Neural crest cell (in vitro differentiated cells): Measurements from ENCODE around the gene KNCN. TPM values are rescaled to one million over a fixed set of nuclear protein-coding genes. Genes with fewer than 3 reads are reported as not detected.

Experiments
- DNase-seq: peaks from one replicate; pipeline ENCODE4 v3.0.0; 2021; ENCODE audit warnings: low read depth, mixed read lengths, low spot score
- H3K27ac Mint-ChIP-seq: one replicate; pipeline ENCODE4 v1.8.0; 2021; ENCODE audit warnings: mild to moderate bottlenecking, mixed read lengths; ENCODE audit not compliant: unreplicated experiment
- H3K27me3 Mint-ChIP-seq: 2 replicates; pipeline ENCODE4 v1.8.0; 2021; ENCODE audit warnings: low read depth, mild to moderate bottlenecking, mixed read lengths
- H3K36me3 Mint-ChIP-seq: 2 replicates; pipeline ENCODE4 v1.8.0; 2021; ENCODE audit warnings: low read depth, mild to moderate bottlenecking, mixed read lengths
- H3K4me1 Mint-ChIP-seq: 2 replicates; pipeline ENCODE4 v1.8.0; 2021; ENCODE audit warnings: mixed read lengths
- H3K4me3 Mint-ChIP-seq: one replicate; pipeline ENCODE4 v1.8.0; 2021; ENCODE audit warnings: mild to moderate bottlenecking, mixed read lengths
- H3K9me3 Mint-ChIP-seq: 2 replicates; pipeline ENCODE4 v1.8.0; 2021; ENCODE audit warnings: mixed read lengths
- CTCF ChIP-seq: fragments of 200-600 bp; sonication (generic); conservative IDR thresholded peaks from 2 replicates; pipeline ENCODE4 v1.5.0; 2021; ENCODE audit warnings: antibody characterized with exemption, mild to moderate bottlenecking
- total RNA-seq: library from RNA; stranded (reverse); gene quantifications from 2 replicates; pipeline ENCODE4 v1.2.1, GENCODE V29; 2021

Gene KNCN
- total RNA-seq, 1 donor from 2014 or later, result not detected

- Mint-ChIP-seq H3K27me3 (peaks cover 30% of the 10 kb centered on the region), H3K4me1 (peaks cover 7% of the 10 kb centered on the region), H3K27ac (no peak overlapping the region), H3K36me3 (no peaks in the 10 kb centered on the region), H3K9me3 (no peaks in the 10 kb centered on the region), H3K4me3 (no peak overlapping the region)
- no peak for DNase-seq
- no peak for TF ChIP-seq CTCF
Measured at GRCh38 chr1:46506470-46507219, 44.8 kb downstream of the KNCN start.

GRCh38 chr1:46503421-46503820, 48.0 kb downstream of the KNCN start:
- no peak for DNase-seq
- no peaks in the 10 kb centered on the region for H3K36me3 Mint-ChIP-seq
- no peak for TF ChIP-seq CTCF
- H3K27ac Mint-ChIP-seq, result no peak overlapping the region
- no peak overlapping the region for H3K4me3 Mint-ChIP-seq
- peaks cover 43% of the 10 kb centered on the region for H3K27me3 Mint-ChIP-seq
- no peaks in the 10 kb centered on the region for H3K9me3 Mint-ChIP-seq
- H3K4me1 Mint-ChIP-seq, result peaks cover 7% of the 10 kb centered on the region

DNA sequence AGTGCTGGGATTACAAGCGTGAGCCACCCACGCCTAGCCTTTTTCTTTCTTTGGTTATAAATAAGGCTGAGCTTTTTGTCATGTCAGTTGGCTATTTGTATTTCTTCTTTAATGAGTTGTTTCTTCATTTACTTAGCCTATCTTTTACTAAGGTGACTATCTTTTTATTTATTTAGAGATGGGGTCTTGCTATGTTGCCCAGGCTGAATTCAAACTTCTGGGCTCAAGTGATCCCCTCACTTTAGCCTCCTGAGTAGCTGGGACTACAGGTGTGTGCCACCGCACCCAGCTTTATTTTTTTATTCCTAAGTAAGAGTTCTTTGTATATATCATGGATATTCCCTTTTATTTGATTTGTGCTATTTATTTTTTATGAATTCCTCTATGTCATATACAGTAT, 49.9 kb downstream of the KNCN start:
- DNase-seq, result no peak
- no peaks in the 10 kb centered on the region for H3K4me1 Mint-ChIP-seq
- no peaks in the 10 kb centered on the region for H3K36me3 Mint-ChIP-seq
- H3K27ac Mint-ChIP-seq, result no peak overlapping the region
- H3K27me3 Mint-ChIP-seq, result peaks cover 54% of the 10 kb centered on the region
- no peaks in the 10 kb centered on the region for H3K9me3 Mint-ChIP-seq
- no peak for TF ChIP-seq CTCF
- no peak overlapping the region for H3K4me3 Mint-ChIP-seq

- DNase-seq, result no peak
- Mint-ChIP-seq H3K27me3 (peaks cover 80% of the 10 kb centered on the region), H3K36me3 (no peaks in the 10 kb centered on the region), H3K4me1 (no peaks in the 10 kb centered on the region), H3K4me3 (no peak overlapping the region), H3K9me3 (no peaks in the 10 kb centered on the region), H3K27ac (no peak overlapping the region)
- TF ChIP-seq CTCF, result no peak
Measured at GRCh38 chr1:46497665-46498064, 53.8 kb downstream of the KNCN start.

GRCh38 chr1:46497020-46497419, 54.4 kb downstream of the KNCN start:
- H3K27me3 Mint-ChIP-seq, result peaks cover 80% of the 10 kb centered on the region

More at GRCh38 chr1:46497020-46497419, 54.4 kb downstream of the KNCN start:
- no peak for DNase-seq
- no peak for TF ChIP-seq CTCF
- Mint-ChIP-seq H3K36me3 (no peaks in the 10 kb centered on the region), H3K9me3 (no peaks in the 10 kb centered on the region), H3K27ac (no peak overlapping the region), H3K4me1 (no peaks in the 10 kb centered on the region), H3K4me3 (no peak overlapping the region)
